ENCODE data around the gene TBC1D5.

DNA sequence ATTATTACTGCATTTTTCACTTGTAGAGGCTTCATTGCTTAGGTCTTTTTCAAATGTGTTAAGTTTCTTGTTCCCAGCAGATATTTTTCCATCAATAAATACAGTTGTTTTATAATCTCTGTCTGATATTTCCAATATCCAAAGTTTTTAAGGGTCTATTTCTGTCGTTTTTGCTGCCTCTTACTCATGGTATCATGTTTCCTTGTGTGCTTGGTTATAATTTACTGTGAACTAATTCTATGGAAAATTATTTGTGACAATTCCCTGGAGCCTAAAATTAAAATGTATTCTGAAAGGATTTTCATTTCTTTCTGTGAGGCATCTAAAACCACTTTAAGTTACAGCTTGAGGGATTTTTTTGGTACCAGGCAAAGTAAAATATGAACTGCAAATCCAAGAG is 17.5 kb downstream of the TBC1D5 start:
- TF ChIP-seq, protein P1, sequence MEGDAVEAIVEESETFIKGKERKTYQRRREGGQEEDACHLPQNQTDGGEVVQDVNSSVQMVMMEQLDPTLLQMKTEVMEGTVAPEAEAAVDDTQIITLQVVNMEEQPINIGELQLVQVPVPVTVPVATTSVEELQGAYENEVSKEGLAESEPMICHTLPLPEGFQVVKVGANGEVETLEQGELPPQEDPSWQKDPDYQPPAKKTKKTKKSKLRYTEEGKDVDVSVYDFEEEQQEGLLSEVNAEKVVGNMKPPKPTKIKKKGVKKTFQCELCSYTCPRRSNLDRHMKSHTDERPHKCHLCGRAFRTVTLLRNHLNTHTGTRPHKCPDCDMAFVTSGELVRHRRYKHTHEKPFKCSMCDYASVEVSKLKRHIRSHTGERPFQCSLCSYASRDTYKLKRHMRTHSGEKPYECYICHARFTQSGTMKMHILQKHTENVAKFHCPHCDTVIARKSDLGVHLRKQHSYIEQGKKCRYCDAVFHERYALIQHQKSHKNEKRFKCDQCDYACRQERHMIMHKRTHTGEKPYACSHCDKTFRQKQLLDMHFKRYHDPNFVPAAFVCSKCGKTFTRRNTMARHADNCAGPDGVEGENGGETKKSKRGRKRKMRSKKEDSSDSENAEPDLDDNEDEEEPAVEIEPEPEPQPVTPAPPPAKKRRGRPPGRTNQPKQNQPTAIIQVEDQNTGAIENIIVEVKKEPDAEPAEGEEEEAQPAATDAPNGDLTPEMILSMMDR (conservative IDR thresholded peaks at IDR 0.05 in 1 of 2, IDR thresholded peaks at IDR 0.05 in 1 of 2; ENCODE audit: extremely low read depth in 1 of 2, insufficient read depth in 1 of 2, low read depth in 1 of 2, low read length in 2 of 2) = no peak
- no peak for TF ChIP-seq EZH2 (IDR thresholded peaks at IDR 0.05; ENCODE audit: borderline replicate concordance, low read length)

Data from mammary epithelial cell (primary cell).